ENCODE results near the gene ACVR1.

Gene ACVR1

DNA sequence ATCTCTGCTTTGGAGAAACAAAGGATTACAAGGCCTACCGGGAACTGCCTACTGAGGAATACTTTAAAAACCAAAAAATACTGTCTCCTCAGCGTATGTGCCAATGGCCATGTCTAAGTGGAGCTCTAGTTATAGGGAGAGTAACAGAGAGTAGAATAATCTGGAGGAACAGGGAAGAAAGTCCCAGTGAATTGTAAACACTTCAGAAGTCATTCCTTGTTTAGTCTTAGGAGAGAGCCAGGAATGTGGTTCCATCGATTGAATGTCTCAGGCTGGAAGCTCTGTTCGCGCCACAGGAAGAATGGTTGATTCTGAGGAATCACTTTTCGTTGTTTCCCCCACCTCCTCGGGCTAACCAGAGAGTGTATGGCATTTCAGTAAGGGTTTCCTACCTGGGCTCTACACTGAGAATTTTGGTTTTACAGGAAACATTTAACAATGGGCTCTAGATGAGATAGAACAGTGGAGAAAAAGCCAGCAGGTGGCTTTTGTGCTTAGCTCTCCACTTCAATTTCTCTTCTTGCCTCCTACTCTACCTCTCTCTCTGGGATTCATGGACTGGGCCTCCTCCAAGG, 88.7 kb downstream of the ACVR1 start:
- no peak for DNase-seq (ENCODE audit: low read depth)
- TF ChIP-seq, protein P1, sequence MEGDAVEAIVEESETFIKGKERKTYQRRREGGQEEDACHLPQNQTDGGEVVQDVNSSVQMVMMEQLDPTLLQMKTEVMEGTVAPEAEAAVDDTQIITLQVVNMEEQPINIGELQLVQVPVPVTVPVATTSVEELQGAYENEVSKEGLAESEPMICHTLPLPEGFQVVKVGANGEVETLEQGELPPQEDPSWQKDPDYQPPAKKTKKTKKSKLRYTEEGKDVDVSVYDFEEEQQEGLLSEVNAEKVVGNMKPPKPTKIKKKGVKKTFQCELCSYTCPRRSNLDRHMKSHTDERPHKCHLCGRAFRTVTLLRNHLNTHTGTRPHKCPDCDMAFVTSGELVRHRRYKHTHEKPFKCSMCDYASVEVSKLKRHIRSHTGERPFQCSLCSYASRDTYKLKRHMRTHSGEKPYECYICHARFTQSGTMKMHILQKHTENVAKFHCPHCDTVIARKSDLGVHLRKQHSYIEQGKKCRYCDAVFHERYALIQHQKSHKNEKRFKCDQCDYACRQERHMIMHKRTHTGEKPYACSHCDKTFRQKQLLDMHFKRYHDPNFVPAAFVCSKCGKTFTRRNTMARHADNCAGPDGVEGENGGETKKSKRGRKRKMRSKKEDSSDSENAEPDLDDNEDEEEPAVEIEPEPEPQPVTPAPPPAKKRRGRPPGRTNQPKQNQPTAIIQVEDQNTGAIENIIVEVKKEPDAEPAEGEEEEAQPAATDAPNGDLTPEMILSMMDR (IDR thresholded peaks at IDR 0.05; ENCODE audit: control insufficient read depth, extremely low read depth, insufficient read depth): no peak

DNA sequence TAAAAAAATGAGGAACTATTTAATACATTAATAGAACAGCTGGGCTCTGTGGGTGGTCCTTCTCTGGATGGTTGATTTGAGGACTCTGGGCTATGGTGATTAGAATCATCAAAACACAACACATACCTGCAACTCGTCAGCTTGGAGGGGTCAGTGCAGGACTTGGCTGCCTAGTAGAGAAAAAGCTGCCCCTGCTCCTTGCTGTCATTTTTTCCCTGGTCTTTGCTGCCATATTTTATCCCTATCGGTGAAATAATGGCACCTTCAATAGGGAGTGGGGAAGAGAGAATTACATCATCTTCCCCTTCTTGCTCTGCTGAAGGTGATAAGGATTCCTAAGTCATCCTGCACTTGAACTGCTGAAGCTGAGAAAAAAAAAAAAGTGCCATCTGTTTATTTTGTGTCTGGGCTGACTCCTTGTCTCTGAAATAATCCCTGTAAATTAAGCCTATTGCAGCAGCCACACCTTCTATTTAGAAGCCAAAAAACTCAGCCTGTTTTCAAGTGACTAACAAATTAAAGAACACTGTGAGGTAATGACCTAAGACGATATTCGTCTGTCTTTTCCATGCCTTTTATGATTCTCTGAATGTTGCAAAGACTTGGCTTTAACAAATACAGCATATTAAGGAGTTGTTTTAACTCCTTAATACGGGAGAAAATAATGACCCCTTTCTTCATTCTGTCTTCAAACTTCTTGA, 89.3 kb downstream of the ACVR1 start:
- no peak overlapping the region for H3K4me3 ChIP-seq (ENCODE audit: low read depth, low read length)
- DNase-seq (ENCODE audit: low read depth): no peak
- TF ChIP-seq, protein P1 (IDR thresholded peaks at IDR 0.05; ENCODE audit: control insufficient read depth, extremely low read depth, insufficient read depth): no peak

More for the DNA sequence above, 88.7 kb downstream of the ACVR1 start:
- no peak overlapping the region for H3K4me3 ChIP-seq (ENCODE audit: low read depth, low read length)

DNA sequence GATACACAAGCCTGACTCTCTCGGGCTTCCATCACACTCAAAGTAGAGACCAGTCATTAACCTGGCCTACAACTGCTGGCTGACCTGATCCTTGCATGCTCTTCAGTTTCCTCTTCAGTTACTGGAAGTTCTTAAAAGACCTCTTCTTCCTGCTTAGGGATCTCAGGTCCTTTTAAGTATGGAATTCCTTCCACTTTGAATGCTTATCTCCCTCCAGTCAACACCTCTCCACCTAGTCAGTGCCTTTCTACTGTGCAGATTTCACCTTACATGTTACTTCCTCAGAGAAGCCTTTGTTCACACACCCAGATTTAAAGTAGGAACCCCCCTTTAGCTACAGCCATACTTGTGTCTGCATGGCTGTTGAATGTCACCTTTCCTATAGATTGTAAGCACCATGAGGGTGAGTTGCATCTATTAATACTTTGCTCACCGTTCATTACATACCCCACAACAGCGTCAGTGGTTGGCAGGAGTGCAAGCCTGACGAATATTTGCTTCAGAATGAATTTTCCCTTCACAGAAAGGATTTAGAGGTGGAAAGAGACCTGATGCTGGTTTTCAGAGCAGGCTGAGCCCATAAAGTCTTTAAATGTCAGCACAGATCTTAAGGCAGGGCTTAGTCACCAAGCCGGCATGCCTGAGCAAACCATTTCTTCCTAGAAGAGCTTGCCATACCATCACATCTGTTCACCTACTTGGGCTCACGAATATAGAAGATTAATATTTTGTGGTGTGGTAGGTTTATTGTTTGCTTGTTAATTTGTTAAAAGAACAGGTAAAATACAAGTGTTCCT, 90.1 kb downstream of the ACVR1 start:
- TF ChIP-seq, protein P1 (IDR thresholded peaks at IDR 0.05; ENCODE audit: control insufficient read depth, extremely low read depth, insufficient read depth): no peak
- no peak for DNase-seq (ENCODE audit: low read depth)

DNA sequence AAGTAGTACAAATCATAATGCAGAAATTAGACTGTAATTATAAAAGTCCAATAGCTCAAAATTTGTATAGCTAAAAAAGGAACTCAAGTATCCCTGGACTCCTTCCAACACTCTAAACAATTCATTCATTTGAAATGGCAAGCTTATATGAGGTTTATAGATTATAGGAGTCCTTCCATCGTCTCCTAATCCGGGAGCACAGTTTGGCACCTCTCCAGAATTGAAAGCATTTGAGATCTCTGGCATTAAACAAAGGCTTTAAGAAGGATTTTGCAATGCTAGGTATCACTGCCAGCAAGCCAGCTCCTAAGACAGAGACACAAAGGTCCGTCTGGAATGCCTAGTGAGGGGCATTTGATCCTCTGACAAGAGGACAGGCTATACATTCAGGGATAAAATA, 90.9 kb downstream of the ACVR1 start:
- TF ChIP-seq, protein P1 (IDR thresholded peaks at IDR 0.05; ENCODE audit: control insufficient read depth, extremely low read depth, insufficient read depth): no peak
- no peak for DNase-seq (ENCODE audit: low read depth)
- H3K4me3 ChIP-seq (ENCODE audit: low read depth, low read length): no peak overlapping the region

More for the DNA sequence above, 90.1 kb downstream of the ACVR1 start:
- no peak overlapping the region for H3K4me3 ChIP-seq (ENCODE audit: low read depth, low read length)

DNA sequence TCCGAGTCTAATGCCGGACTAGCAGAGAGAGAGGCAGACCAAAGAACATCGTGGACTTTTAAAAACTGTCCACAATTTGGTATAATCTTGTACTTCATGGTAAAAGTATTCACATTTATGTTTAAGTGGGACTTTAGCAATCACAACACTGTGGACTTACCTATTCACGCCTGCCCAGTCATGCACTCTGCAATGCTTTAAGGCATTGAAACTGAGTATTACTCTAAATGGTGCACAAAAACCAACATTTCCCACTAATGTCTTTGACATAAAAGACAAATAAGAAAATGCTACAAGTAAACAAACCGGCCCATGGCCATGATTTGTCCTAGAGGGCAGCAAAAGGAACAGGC, 91.3 kb downstream of the ACVR1 start:
- peak overlapping the region; percentile 26 for H3K4me3 ChIP-seq (ENCODE audit: low read depth, low read length)
- TF ChIP-seq, protein P1 (IDR thresholded peaks at IDR 0.05; ENCODE audit: control insufficient read depth, extremely low read depth, insufficient read depth): no peak
- DNase-seq (ENCODE audit: low read depth): no peak

DNA sequence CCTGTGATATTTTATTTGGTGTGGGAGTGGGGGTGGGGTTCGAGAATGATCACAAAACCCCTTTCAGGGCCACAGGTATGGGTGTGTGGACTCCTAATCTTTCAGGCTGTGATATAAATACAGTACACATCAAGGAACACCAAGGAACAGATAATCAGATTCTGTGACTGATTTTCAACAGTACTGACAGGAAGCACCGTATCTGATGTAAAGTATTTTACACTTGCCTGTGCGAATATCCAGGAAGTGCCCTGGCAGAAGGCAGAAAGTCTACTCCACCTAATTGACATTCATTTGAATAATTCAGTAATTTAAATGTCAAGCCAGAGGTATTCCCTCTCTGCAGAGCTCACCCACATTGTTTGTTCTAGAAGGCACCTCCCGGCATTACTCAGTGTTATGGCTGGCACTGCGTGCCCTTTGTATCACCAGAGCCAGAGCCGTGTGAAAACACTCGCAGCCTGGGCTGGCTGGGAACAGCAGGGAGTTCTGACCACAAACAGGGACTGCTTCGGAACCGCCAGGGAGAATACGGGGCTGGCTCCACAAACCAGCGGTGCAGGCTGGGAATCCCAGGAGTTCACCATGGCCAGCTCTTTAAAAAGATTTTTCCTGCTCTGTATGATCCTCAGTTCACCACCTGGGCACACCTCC, 91.8 kb downstream of the ACVR1 start:
- TF ChIP-seq, protein P1 (IDR thresholded peaks at IDR 0.05; ENCODE audit: control insufficient read depth, extremely low read depth, insufficient read depth): no peak
- H3K4me3 ChIP-seq (ENCODE audit: low read depth, low read length): peak overlapping the region; percentile 26
- DNase-seq (ENCODE audit: low read depth): peak; percentile 50

Data from LNCaP clone FGC (cell line).